Measurements from ENCODE around the gene NCOR1. TPM values are rescaled to one million over a fixed set of nuclear protein-coding genes. Genes with fewer than 3 reads are reported as not detected.

The NCOR1 gene
- total and polyA plus RNA-seq, 10 of the 15 experiments (the other 5 are each of a cell fraction or from before 2014, with no cell fraction given), result 34.5 to 135 (median 82.9) TPM

- intact Hi-C loops (cut with micrococcal nuclease; ENCODE audit: unreplicated experiment) (no loop called here), in situ Hi-C loops (cut with MboI) (no loop called here)
- SMC1A ChIA-PET (ENCODE audit: uncharacterized antibody, unreplicated experiment), result no interaction called here
- no peak overlapping the region for H2AFZ ChIP-seq (ENCODE audit: control insufficient read depth, low read depth, low read length)
- DNase-seq (ENCODE audit: low read depth, low spot score) (no peak), FAIRE-seq (no peak), ATAC-seq (no peak)
- no TSS peak for BruUV-seq (replicated peaks)
- H3K36me3 ChIP-seq (ENCODE audit: control insufficient read depth in 2 of 2, insufficient read depth in 2 of 2, low read length in 1 of 2), result no peaks in the 10 kb centered on the region
- CTCF ChIA-PET, result no interaction called here
- H3K27me3 ChIP-seq (replicated peaks in 1 of 2; ENCODE audit: control insufficient read depth in 2 of 2, insufficient read depth in 2 of 2, low read length in 1 of 2), result no peaks in the 10 kb centered on the region
- WGBS (ENCODE audit: insufficient coverage, insufficient replicate concordance, low lambda C conversion rate, missing lambda C conversion rate), result 100% methylated on average over 3 of the region's 3 CpGs
- H3K4me3 ChIP-seq, result no peak overlapping the region
- no peak overlapping the region for H3K9ac ChIP-seq (ENCODE audit: control insufficient read depth, insufficient read depth, low read length)
- no peak overlapping the region for H3K4me2 ChIP-seq (ENCODE audit: control insufficient read depth, insufficient read depth)
- H3K9me3 ChIP-seq (replicated peaks; ENCODE audit: control insufficient read depth, insufficient read depth, low read length), result no peaks in the 10 kb centered on the region
- POLR2A ChIA-PET, result no interaction called here
- RAD21 ChIA-PET (ENCODE audit: unreplicated experiment), result no interaction called here
- H3K27ac ChIP-seq (ENCODE audit: control insufficient read depth, insufficient read depth), result no peak overlapping the region
- no peak for TF ChIP-seq ETV6 (conservative IDR thresholded peaks at IDR 0.05 in 1 of 2, IDR thresholded peaks at IDR 0.05 in 1 of 2; ENCODE audit: borderline replicate concordance in 1 of 2, low read depth in 1 of 2)
- H3K79me2 ChIP-seq (ENCODE audit: control insufficient read depth, insufficient read depth, low read length), result no peaks in the 10 kb centered on the region
- H3K4me1 ChIP-seq (ENCODE audit: control insufficient read depth, insufficient read depth, low read length), result peaks cover 6% of the 10 kb centered on the region
- H4K20me1 ChIP-seq (ENCODE audit: control insufficient read depth, insufficient read depth), result no peaks in the 10 kb centered on the region; the same call in 1 of the 2 replicates
Measured at GRCh38 chr17:16239931-16240330, 24.6 kb upstream of the NCOR1 start.

GRCh38 chr17:16232391-16232790 lies 17.1 kb upstream of the NCOR1 start:
- no peak overlapping the region for H3K27ac ChIP-seq (ENCODE audit: control insufficient read depth, insufficient read depth)
- H3K4me1 ChIP-seq (ENCODE audit: control insufficient read depth, insufficient read depth, low read length), result peaks cover 8% of the 10 kb centered on the region
- in situ Hi-C loops (cut with MboI), result no loop called here
- H3K9me3 ChIP-seq (replicated peaks; ENCODE audit: control insufficient read depth, insufficient read depth, low read length), result no peaks in the 10 kb centered on the region
- no peak for DNase-seq (ENCODE audit: low read depth, low spot score)
- 93% methylated on average over 1 of the region's 1 CpG for WGBS (ENCODE audit: insufficient coverage, insufficient replicate concordance, low lambda C conversion rate, missing lambda C conversion rate)
- H3K27me3 ChIP-seq (replicated peaks in 1 of 2; ENCODE audit: control insufficient read depth in 2 of 2, insufficient read depth in 2 of 2, low read length in 1 of 2), result no peaks in the 10 kb centered on the region
- no peak overlapping the region for H3K9ac ChIP-seq (ENCODE audit: control insufficient read depth, insufficient read depth, low read length)
- TF ChIP-seq STAT1 (conservative IDR thresholded peaks at IDR 0.05) (no peak), PBX3 (IDR thresholded peaks at IDR 0.05; ENCODE audit: insufficient replicate concordance, low read depth, low read length) (no peak), TARDBP (IDR thresholded peaks at IDR 0.05; ENCODE audit: borderline replicate concordance) (no peak), MLLT1 (IDR thresholded peaks at IDR 0.05) (no peak), FOS (IDR thresholded peaks at IDR 0.05; ENCODE audit: borderline replicate concordance, extremely low read depth, insufficient read length) (no peak), IRF5 (IDR thresholded peaks at IDR 0.05; ENCODE audit: borderline replicate concordance) (no peak), SUZ12 (IDR thresholded peaks at IDR 0.05; ENCODE audit: unreplicated experiment) (no peak)
- peaks cover 2% of the 10 kb centered on the region for H3K79me2 ChIP-seq (ENCODE audit: control insufficient read depth, insufficient read depth, low read length)
- no TSS peak for BruUV-seq (replicated peaks)
- no peak overlapping the region for H3K4me2 ChIP-seq (ENCODE audit: control insufficient read depth, insufficient read depth)
- H2AFZ ChIP-seq (ENCODE audit: control insufficient read depth, low read depth, low read length), result no peak overlapping the region
- ChIA-PET CTCF (no interaction called here), POLR2A (interaction anchor here (0.7 kb wide), 1 partner anchor 133 kb away, joined by 4 read pairs; no protein-coding TSS in a partner anchor), SMC1A (ENCODE audit: uncharacterized antibody, unreplicated experiment) (no interaction called here), RAD21 (ENCODE audit: unreplicated experiment) (no interaction called here)
- FAIRE-seq, result no peak
- ATAC-seq, result no peak
- intact Hi-C loops (cut with micrococcal nuclease; ENCODE audit: unreplicated experiment), result no loop called here
- no peaks in the 10 kb centered on the region; a peak in 1 of 4 replicates for H3K36me3 ChIP-seq (ENCODE audit: control insufficient read depth in 2 of 2, insufficient read depth in 2 of 2, low read length in 1 of 2)
- H4K20me1 ChIP-seq (ENCODE audit: control insufficient read depth, insufficient read depth), result no peaks in the 10 kb centered on the region
- no peak overlapping the region for H3K4me3 ChIP-seq

Data from GM12878 (cell line).